Left ventricle myocardium inferior (tissue), 1 donor: Measurements from ENCODE around the gene CGREF1. TPM values are rescaled to one million over a fixed set of nuclear protein-coding genes. Genes with fewer than 3 reads are reported as not detected.
A peak's percentile ranks its signal among the peaks of the same experiment; 100 is the strongest.

Experiments
- DNase-seq: peaks from one replicate; pipeline ENCODE4 v3.0.0-alpha.2; 2020
- H3K27ac ChIP-seq: fragments of 200-600 bp; replicated peaks from 2 replicates; pipeline ENCODE4 v1.8.0; 2021
- H3K27me3 ChIP-seq: fragments of 200-600 bp; 2 replicates; pipeline ENCODE4 v1.8.0; 2021; ENCODE audit warnings: low read depth
- H3K36me3 ChIP-seq: fragments of 200-600 bp; 2 replicates; pipeline ENCODE4 v1.8.0; 2021
- H3K4me1 ChIP-seq: fragments of 200-600 bp; 2 replicates; pipeline ENCODE4 v1.8.0; 2021
- H3K4me3 ChIP-seq: fragments of 200-600 bp; 2 replicates; pipeline ENCODE4 v1.8.0; 2021; ENCODE audit warnings: mild to moderate bottlenecking, moderate library complexity
- H3K9me3 ChIP-seq: fragments of 200-600 bp; replicated peaks from 2 replicates; pipeline ENCODE4 v1.8.0; 2021
- CTCF ChIP-seq: fragments of 200-600 bp; IDR thresholded peaks from 2 replicates; pipeline ENCODE4 v1.8.0; 2021; ENCODE audit warnings: antibody characterized with exemption, mild to moderate bottlenecking, borderline replicate concordance
- intact Hi-C: fragments of 100-400 bp; cut with micrococcal nuclease; formaldehyde crosslinking; loops from one replicate; pipeline ENCODE4 v1.11.0; 2022
- total RNA-seq: library from RNA; stranded (reverse); fragmentation: NEBNext Ultra II Directional; extraction: Animal tissue kit (Norgen Biotek cat#: 25700); gene quantifications from one replicate; pipeline ENCODE4 v1.2.1, GENCODE V29; 2021
- donor health status: DM: no; HTN: yes; CAD: no; lungs with severe emphysema.

The CGREF1 gene
- total RNA-seq, 1 donor from 2014 or later, result 0.80 TPM

GRCh38 chr2:27135478-27135955 is 16.6 kb upstream of the CGREF1 start:
- H3K36me3 ChIP-seq, result peaks cover 23% of the 10 kb centered on the region
- no peak overlapping the region for H3K4me3 ChIP-seq
- peak overlapping the region; percentile 94 for H3K27ac ChIP-seq
- intact Hi-C loops, result no loop called here
- H3K9me3 ChIP-seq, result no peaks in the 10 kb centered on the region
- no peak for TF ChIP-seq CTCF
- no peaks in the 10 kb centered on the region for H3K27me3 ChIP-seq
- peaks cover 23% of the 10 kb centered on the region for H3K4me1 ChIP-seq
- DNase-seq, result no peak

- Histone ChIP-seq H3K4me3 (peak overlapping the region; percentile 99), H3K27ac (peak overlapping the region; percentile 94), H3K27me3 (no peaks in the 10 kb centered on the region), H3K4me1 (peaks cover 23% of the 10 kb centered on the region), H3K9me3 (no peaks in the 10 kb centered on the region), H3K36me3 (peaks cover 29% of the 10 kb centered on the region)
- DNase-seq, result no peak
- intact Hi-C loops, result no loop called here
- TF ChIP-seq CTCF, result no peak
Observed at GRCh38 chr2:27134781-27135477, 16.0 kb upstream of the CGREF1 start.

- intact Hi-C loops, result no loop called here
- H3K27ac ChIP-seq, result peak within 1 kb of the TSS; percentile 94
- no peak for TF ChIP-seq CTCF
- peaks cover 33% of the 10 kb centered on the region for H3K36me3 ChIP-seq
- peak; percentile 97 for DNase-seq
- H3K4me3 ChIP-seq, result peak within 1 kb of the TSS; percentile 99
- H3K4me1 ChIP-seq, result peaks cover 23% of the 10 kb centered on the region
- H3K9me3 ChIP-seq, result no peaks in the 10 kb centered on the region
- no peaks in the 10 kb centered on the region for H3K27me3 ChIP-seq
Observed at GRCh38 chr2:27133905-27134780, 15.2 kb upstream of the CGREF1 start, which contains the start of gene PREB. Gene PREB (minus strand): TSS chr2:27134636. CDS start chr2:27134421, 215 bp downstream.

GRCh38 chr2:27133195-27133875 is 14.4 kb upstream of the CGREF1 start:
- no peak for DNase-seq
- H3K36me3 ChIP-seq, result peaks cover 33% of the 10 kb centered on the region
- peaks cover 23% of the 10 kb centered on the region for H3K4me1 ChIP-seq
- no peaks in the 10 kb centered on the region for H3K9me3 ChIP-seq
- no peak for TF ChIP-seq CTCF
- intact Hi-C loops, result no loop called here
- H3K27me3 ChIP-seq, result no peaks in the 10 kb centered on the region
- peak overlapping the region; percentile 99 for H3K4me3 ChIP-seq
- peak overlapping the region; percentile 94 for H3K27ac ChIP-seq

GRCh38 chr2:27131429-27131828 is 12.5 kb upstream of the CGREF1 start:
- Histone ChIP-seq H3K4me3 (no peak overlapping the region), H3K27me3 (no peaks in the 10 kb centered on the region), H3K27ac (no peak overlapping the region), H3K9me3 (no peaks in the 10 kb centered on the region), H3K4me1 (peaks cover 23% of the 10 kb centered on the region), H3K36me3 (peaks cover 33% of the 10 kb centered on the region)
- no peak for TF ChIP-seq CTCF
- intact Hi-C loops, result no loop called here
- DNase-seq, result no peak
